Activated CD8-positive, alpha-beta memory T cell treated with anti-CD3 and anti-CD28 coated beads, Interleukin-2, amount 10 ng/mL, durations not matched to agents 7 days and 5 days (primary cell): ENCODE results near the gene CCND3. TPM values are rescaled to one million over a fixed set of nuclear protein-coding genes. Genes with fewer than 3 reads are reported as not detected.

ENCODE experiments used
- ATAC-seq: fragments of 150-1000 bp; cut with Tn5 transposase; one replicate; pipeline ENCODE4 v1.10.0; 2021; ENCODE audit warnings: moderate library complexity
- CTCF ChIA-PET: fragments of 350-600 bp; sonication (Branson Sonifier 250); formaldehyde crosslinking; loops from one replicate; lab custom pipeline; 2021; ENCODE audit warnings: antibody characterized with exemption; lab: Charles Lee
- DNase-seq: peaks from one replicate; pipeline ENCODE4 v3.0.0-alpha.2; 2020
- H3K27ac Mint-ChIP-seq: one replicate; pipeline ENCODE4 v1.8.0; 2021; ENCODE audit warnings: mild to moderate bottlenecking, mixed read lengths
- H3K27me3 Mint-ChIP-seq: one replicate; pipeline ENCODE4 v1.8.0; 2021; ENCODE audit warnings: mixed read lengths
- H3K36me3 Mint-ChIP-seq: one replicate; pipeline ENCODE4 v1.8.0; 2021; ENCODE audit warnings: mild to moderate bottlenecking, mixed read lengths
- H3K4me1 Mint-ChIP-seq: one replicate; pipeline ENCODE4 v1.8.0; 2021; ENCODE audit warnings: mixed read lengths
- H3K4me3 Mint-ChIP-seq: one replicate; pipeline ENCODE4 v1.8.0; 2021; ENCODE audit warnings: mild to moderate bottlenecking, moderate library complexity, mixed read lengths
- H3K9me3 Mint-ChIP-seq: one replicate; pipeline ENCODE4 v1.8.0; 2022; ENCODE audit warnings: low read depth, mixed read lengths
- total RNA-seq, 2 experiments: library from RNA; stranded (reverse); gene quantifications; one replicate each; pipeline ENCODE4 v1.2.3, GENCODE V29; 2021

CCND3 gene
- total RNA-seq, 2 experiments from 2014 or later: 333 to 502 TPM

DNA sequence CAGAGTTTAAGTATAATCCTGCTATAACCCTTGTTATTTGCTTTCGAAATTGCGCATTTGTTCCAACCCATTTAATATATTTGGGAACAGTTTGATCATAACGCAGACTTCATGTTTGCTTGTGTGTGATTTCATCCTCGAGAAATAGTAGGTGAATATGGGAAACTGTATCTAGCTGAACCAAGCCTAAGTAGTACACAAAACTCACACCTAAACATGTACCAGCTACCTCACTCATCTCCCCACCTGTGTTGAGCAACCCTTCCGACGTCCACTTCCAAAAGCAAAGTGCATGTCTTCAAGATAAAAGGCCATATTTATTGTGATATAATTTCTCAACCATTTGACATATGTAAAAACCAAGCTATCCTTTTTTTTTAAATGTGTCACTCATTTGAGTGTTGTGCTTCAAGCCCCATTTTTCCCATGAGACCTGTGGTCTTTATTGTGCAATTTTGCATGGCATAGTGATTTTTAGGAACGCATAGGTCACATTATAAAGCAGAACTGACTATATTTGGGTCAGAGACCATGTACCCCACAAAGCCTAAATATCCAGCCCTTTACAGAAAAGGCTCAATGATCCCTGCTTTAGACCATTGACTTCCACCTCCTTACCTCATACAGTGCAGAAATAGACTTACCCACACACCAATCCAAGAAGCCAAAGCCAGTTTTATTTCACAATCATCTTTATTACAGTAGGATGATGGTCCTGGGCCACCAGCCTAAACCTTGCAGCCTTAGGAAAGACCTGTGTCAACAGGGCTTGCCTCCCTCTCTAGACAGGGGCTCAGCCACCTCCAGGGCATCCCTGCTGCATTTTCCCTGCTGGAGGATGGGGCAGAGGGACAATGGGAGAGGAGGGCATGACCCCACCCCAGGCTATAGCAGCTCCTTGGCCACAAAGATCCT lies 7.1 kb downstream of the CCND3 start:
- DNase-seq (no peak), ATAC-seq (no peak)
- peak overlapping the region; percentile 86 for H3K27ac Mint-ChIP-seq
- H3K4me1 Mint-ChIP-seq: peaks cover 60% of the 10 kb centered on the region
- H3K27me3 Mint-ChIP-seq: no peaks in the 10 kb centered on the region
- no peaks in the 10 kb centered on the region for H3K9me3 Mint-ChIP-seq
- H3K36me3 Mint-ChIP-seq: peaks cover 69% of the 10 kb centered on the region
- CTCF ChIA-PET: interaction anchor here (1.5 to 19.6 kb wide), 6 partner anchors 12 to 170 kb away, joined by 5 to 420 read pairs (median 8); partner anchors contain the start of genes BYSL, MED20, TAF8 and TOMM6
- peak overlapping the region; percentile 1 for H3K4me3 Mint-ChIP-seq

DNA sequence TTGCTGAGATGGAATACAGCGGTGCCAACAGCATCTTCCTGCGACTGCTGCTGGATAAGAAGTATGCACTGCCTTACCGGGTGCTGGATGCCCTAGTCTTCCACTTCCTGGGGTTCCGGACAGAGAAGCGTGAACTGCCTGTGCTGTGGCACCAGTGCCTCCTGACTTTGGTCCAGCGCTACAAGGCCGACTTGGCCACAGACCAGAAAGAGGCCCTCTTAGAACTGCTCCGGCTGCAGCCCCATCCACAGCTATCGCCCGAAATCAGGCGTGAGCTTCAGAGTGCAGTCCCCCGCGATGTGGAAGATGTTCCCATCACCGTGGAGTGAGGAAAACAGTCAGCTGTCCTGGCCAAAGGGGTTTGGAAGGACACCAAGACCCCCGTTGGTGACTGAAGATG lies 9.2 kb downstream of the CCND3 start:
- H3K4me3 Mint-ChIP-seq: no peak overlapping the region
- H3K27ac Mint-ChIP-seq: peak overlapping the region; percentile 77

DNA sequence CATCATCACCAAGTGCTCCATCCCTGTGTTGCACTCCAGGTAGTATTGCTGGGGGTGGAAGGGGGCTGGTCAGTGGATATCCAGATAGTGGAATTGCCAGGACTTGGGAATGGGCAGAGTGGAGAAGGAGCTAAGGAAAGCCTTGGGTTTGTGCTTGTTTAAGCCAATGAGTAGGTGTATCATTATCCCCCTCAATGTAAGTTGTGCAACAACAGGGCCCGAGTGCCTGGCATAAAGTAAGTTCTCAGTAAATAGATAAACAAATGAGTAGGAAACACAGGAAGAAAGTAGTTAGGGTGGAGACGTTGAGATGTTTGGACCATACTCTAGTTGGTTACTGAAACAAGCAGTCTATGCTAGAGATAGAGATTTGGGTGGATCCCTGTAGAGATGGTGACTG lies 9.8 kb downstream of the CCND3 start:
- ATAC-seq (no peak), DNase-seq (no peak)
- H3K9me3 Mint-ChIP-seq: no peaks in the 10 kb centered on the region
- no peaks in the 10 kb centered on the region for H3K27me3 Mint-ChIP-seq
- H3K36me3 Mint-ChIP-seq: peaks cover 61% of the 10 kb centered on the region
- H3K4me3 Mint-ChIP-seq: no peak overlapping the region
- H3K4me1 Mint-ChIP-seq: peaks cover 45% of the 10 kb centered on the region
- H3K27ac Mint-ChIP-seq: peak overlapping the region; percentile 25
- CTCF ChIA-PET: interaction anchor here (1.3 to 19.6 kb wide), 4 partner anchors 8 to 145 kb away, joined by 3 to 420 read pairs (median 93); partner anchors contain the start of genes BYSL, MED20, TAF8 and TOMM6

More for the DNA sequence above, 9.2 kb downstream of the CCND3 start:
- Mint-ChIP-seq H3K36me3 (peaks cover 62% of the 10 kb centered on the region), H3K4me1 (peaks cover 48% of the 10 kb centered on the region), H3K9me3 (no peaks in the 10 kb centered on the region), H3K27me3 (no peaks in the 10 kb centered on the region)
- ATAC-seq (no peak), DNase-seq (no peak)
- CTCF ChIA-PET: interaction anchor here (1.2 to 19.6 kb wide), 4 partner anchors 9 to 145 kb away, joined by 4 to 420 read pairs (median 92); partner anchors contain the start of genes BYSL, MED20, TAF8 and TOMM6

DNA sequence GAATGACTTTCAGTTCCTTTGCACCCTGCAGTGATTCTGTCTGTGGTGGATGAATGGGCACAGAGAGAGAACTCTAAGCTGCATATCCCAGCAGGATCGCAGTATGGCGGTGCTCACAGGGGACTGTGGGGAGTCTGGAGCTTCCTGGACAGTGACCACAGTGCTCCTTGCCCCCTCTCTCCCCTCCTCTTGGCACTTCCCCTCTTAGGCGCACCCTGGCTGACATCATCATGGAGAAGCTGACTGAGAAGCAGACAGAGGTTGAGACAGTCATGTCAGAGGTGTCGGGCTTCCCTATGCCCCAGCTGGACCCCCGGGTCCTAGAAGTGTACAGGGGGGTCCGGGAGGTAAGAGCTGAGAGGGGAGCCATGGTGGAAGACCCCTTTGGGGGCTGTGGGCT lies 11.7 kb downstream of the CCND3 start:
- Mint-ChIP-seq H3K9me3 (no peaks in the 10 kb centered on the region), H3K4me1 (peaks cover 33% of the 10 kb centered on the region), H3K27ac (peak overlapping the region; percentile 32), H3K36me3 (peaks cover 51% of the 10 kb centered on the region), H3K4me3 (no peak overlapping the region), H3K27me3 (no peaks in the 10 kb centered on the region)
- DNase-seq (no peak), ATAC-seq (no peak)
- CTCF ChIA-PET: interaction anchor here (0.7 to 19.6 kb wide), 5 partner anchors 9 to 143 kb away, joined by 3 to 420 read pairs (median 5); partner anchors contain the start of genes BYSL, MED20, TAF8 and TOMM6

DNA sequence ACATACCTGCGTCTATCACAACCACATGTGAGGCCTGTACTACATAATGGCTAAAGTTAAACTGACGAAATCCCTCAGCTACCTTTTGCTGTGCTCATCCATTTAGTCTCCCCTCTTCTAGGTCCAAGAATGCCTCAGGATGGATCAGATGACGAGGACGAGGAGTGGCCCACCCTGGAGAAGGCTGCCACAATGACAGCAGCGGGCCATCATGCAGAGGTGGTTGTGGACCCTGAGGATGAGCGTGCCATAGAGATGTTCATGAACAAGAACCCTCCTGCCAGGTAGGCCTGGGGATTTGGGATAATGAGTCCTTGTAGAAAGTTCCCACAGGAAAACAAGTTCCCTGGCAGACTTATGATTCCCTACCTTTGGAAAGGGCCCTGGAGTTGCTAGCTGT lies 14.4 kb downstream of the CCND3 start:
- H3K27me3 Mint-ChIP-seq: no peaks in the 10 kb centered on the region
- CTCF ChIA-PET: interaction anchor here (0.8 to 19.6 kb wide), 5 partner anchors 9 to 139 kb away, joined by 3 to 420 read pairs (median 3); partner anchors contain the start of genes TAF8 and TOMM6
- peak overlapping the region; percentile 70 for H3K27ac Mint-ChIP-seq
- no peaks in the 10 kb centered on the region for H3K9me3 Mint-ChIP-seq
- DNase-seq (no peak), ATAC-seq (no peak)
- peaks cover 43% of the 10 kb centered on the region for H3K4me1 Mint-ChIP-seq
- H3K4me3 Mint-ChIP-seq: no peak overlapping the region
- H3K36me3 Mint-ChIP-seq: peaks cover 53% of the 10 kb centered on the region

DNA sequence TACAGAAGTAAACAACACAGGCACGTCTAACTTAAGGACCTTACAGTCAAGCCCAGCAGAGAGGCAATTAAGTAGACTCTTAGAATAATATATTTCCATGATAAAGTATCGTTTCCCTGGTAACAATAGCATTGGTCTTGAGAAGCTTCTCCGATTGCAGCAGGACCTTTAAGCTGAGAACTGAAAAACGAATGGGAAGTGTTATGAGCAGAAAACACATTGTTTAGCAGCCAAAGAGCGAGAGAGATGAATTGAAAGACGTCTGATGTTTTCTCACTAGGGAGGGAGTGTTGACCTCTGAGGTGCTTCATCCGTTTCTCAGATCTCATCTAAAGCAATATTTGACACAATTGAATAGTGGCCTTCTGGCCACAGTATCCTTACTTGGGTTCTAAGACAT lies 19.5 kb downstream of the CCND3 start:
- H3K4me1 Mint-ChIP-seq: peaks cover 55% of the 10 kb centered on the region
- H3K36me3 Mint-ChIP-seq: peaks cover 27% of the 10 kb centered on the region
- peak overlapping the region; percentile 88 for H3K4me3 Mint-ChIP-seq
- no peaks in the 10 kb centered on the region for H3K9me3 Mint-ChIP-seq
- H3K27ac Mint-ChIP-seq: peak overlapping the region; percentile 98
- CTCF ChIA-PET: interaction anchor here (1.3 to 6.1 kb wide), 12 partner anchors 9 to 140 kb away, joined by 3 to 184 read pairs (median 6); partner anchors contain the start of genes CCND3, TAF8, TOMM6 and USP49
- H3K27me3 Mint-ChIP-seq: no peaks in the 10 kb centered on the region
- DNase-seq: no peak
- no peak for ATAC-seq

DNA sequence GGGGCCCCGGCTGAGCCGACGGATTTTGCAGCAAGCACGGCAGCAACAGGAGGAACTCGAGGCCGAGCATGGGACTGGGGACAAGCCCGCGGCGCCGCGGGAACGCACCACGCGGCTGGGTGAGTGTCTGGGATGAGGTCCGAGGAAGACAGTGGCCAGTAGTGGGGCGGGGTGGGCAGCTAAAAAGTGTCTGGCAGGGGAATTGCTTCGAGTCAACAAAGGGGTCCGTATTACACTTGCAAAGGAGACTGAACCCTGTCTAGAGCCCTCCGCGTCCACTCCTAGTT lies 20.0 kb downstream of the CCND3 start:
- CTCF ChIA-PET: interaction anchor here (0.9 to 6.1 kb wide), 23 partner anchors 9 to 1008 kb away, joined by 3 to 184 read pairs (median 5); partner anchors contain the start of genes CCND3, CNPY3, TAF8 and TOMM6
- ATAC-seq: peak; percentile 21
- Mint-ChIP-seq H3K9me3 (no peaks in the 10 kb centered on the region), H3K27ac (peak overlapping the region; percentile 98), H3K4me3 (peak overlapping the region; percentile 88), H3K27me3 (no peaks in the 10 kb centered on the region), H3K4me1 (peaks cover 55% of the 10 kb centered on the region), H3K36me3 (peaks cover 27% of the 10 kb centered on the region)
- no peak for DNase-seq

DNA sequence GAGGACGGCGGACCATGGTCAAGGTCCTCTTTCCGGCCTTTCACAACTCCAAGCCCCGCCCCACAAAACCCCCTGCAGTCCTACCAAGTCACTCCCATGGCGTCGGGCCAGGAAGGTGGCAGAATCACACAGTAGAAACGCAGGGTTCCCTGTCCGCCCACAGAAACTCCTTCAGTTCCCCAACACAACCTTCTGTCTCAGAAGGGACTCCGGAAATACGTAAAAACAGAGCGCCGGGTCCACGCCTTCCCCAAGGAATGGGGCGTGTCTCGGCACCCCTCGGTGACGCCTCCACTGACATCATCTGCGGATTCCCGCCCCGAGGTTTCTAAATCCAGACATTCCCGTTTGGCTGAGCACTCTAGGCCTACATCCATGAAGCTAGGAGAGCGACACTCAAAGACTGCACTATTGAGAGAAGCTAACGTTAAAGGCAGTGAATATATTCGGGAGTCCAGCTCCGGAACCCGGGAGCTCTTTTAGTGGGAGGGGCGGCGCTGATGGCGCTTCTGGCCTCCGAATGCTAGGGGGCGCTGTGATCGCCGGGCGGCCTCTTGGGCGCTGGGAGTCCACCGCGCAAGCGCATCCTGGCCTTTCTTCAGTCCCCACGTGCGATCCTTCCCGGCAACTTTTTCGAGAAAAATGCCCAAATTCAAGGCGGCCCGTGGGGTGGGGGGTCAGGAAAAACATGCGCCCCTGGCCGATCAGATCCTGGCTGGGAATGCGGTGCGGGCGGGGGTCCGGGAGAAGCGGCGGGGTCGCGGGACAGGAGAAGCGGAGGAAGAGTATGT lies 20.5 kb downstream of the CCND3 start, which contains the start of the genes BYSL and MED20:
Gene BYSL, plus strand, starts transcription at position 579 of the 791 bp plus-strand sequence. Its CDS starts 64 bp downstream, at position 643.
Gene MED20, minus strand, starts transcription at position 219 of the 791 bp plus-strand sequence. Its CDS starts 121 bp downstream, at position 98.
- H3K4me1 Mint-ChIP-seq: peaks cover 57% of the 10 kb centered on the region
- peak; percentile 91 for ATAC-seq
- no peaks in the 10 kb centered on the region for H3K9me3 Mint-ChIP-seq
- peaks cover 29% of the 10 kb centered on the region for H3K36me3 Mint-ChIP-seq
- peak; percentile 96 for DNase-seq
- peak within 1 kb of the TSS; percentile 88 for H3K4me3 Mint-ChIP-seq
- H3K27me3 Mint-ChIP-seq: no peaks in the 10 kb centered on the region
- CTCF ChIA-PET: interaction anchor here (0.6 to 6.1 kb wide), 37 partner anchors 8 to 1008 kb away, joined by 3 to 184 read pairs (median 4); partner anchors contain the start of genes CCND3, CNPY3, PRICKLE4 and TAF8
- peak within 1 kb of the TSS; percentile 98 for H3K27ac Mint-ChIP-seq

DNA sequence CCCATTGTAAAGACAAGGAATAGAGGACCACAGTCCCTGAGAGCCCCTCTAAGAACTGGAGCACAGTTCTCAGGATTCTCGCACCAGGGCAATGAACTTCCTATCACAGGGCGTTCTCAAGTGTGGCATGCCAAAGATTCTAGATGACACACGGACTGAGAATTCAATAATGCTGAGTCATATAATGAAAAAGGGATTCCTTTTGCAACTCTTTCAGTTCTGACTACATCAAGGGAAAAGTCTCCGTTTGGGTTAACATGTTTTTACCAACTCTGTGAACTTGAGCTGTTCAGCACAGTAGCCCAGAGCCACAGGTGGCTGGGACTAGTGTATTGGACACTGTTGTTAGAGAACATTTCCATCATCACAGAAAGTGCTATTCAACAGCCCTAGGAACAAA lies 24.1 kb downstream of the CCND3 start:
- Mint-ChIP-seq H3K36me3 (peaks cover 31% of the 10 kb centered on the region), H3K9me3 (no peaks in the 10 kb centered on the region), H3K27ac (peak overlapping the region; percentile 68), H3K4me3 (no peak overlapping the region), H3K27me3 (no peaks in the 10 kb centered on the region), H3K4me1 (peaks cover 46% of the 10 kb centered on the region)
- ATAC-seq (no peak), DNase-seq (no peak)
- CTCF ChIA-PET: interaction anchor here (2.2 kb wide), 1 partner anchor 130 kb away, joined by 6 read pairs; the partner anchor contains the start of gene TOMM6

DNA sequence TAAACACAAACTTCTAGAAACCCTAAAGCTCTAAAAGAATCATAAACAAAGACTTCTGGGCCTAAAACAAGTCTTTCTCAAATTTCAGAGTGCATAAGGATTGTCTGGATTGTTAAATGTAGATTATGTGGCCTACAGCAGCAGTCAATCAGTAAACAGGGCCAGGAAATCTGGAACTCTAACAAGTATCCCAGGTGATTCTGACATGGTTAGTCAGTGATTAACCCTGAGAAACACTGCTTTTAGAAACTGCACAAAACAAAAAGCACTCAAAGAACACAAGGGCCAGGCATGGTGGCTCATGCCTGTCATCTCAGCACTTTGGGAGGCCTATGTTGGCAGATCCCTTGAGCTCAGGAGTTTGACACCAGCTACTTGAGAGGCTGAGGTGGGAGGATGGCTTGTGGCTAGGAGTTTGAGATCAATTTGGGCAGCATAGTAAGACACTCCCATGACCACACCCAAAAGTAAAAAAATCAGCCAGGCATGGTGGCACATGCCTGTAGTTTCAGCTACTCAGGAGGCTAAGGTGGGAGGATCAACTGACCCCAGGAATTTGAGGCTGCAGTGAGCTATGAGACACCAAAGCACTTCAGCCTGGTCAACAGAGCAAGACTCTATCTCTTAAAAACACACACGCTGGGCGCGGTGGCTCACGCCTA lies 26.6 kb downstream of the CCND3 start:
- no peak for ATAC-seq
- CTCF ChIA-PET: interaction anchor here (0.8 to 2.2 kb wide), 5 partner anchors 10 to 130 kb away, joined by 3 to 12 read pairs (median 3); partner anchors contain the start of gene CCND3
- no peak overlapping the region for H3K4me3 Mint-ChIP-seq
- H3K9me3 Mint-ChIP-seq: no peaks in the 10 kb centered on the region
- peaks cover 28% of the 10 kb centered on the region for H3K36me3 Mint-ChIP-seq
- H3K27ac Mint-ChIP-seq: peak overlapping the region; percentile 43
- no peak for DNase-seq
- H3K27me3 Mint-ChIP-seq: no peaks in the 10 kb centered on the region
- peaks cover 38% of the 10 kb centered on the region for H3K4me1 Mint-ChIP-seq

DNA sequence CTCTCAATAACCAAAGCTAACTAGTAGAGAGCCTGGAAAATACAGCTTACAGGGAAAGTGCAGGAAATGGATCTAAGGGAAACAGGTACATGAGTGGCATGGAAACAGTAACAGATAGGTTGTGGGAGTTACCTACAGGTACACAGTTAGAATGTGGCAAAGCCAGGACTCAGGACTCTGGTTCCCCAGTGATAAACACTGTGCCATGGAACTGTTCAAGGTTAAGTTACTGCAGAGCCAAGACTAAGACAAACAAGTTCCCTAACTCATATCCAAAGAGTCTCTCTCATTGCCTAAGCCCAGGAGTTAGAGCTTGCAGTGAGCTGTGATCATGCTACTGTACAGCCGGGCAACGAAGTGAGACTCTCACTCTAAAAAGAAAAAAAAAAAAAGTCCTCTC lies 27.3 kb downstream of the CCND3 start:
- H3K27ac Mint-ChIP-seq: no peak overlapping the region
- peaks cover 28% of the 10 kb centered on the region for H3K36me3 Mint-ChIP-seq
- no peak for ATAC-seq
- no peak overlapping the region for H3K4me3 Mint-ChIP-seq
- DNase-seq: no peak
- no peaks in the 10 kb centered on the region for H3K9me3 Mint-ChIP-seq
- peaks cover 34% of the 10 kb centered on the region for H3K4me1 Mint-ChIP-seq
- no peaks in the 10 kb centered on the region for H3K27me3 Mint-ChIP-seq
- CTCF ChIA-PET: interaction anchor here (1.4 to 2.1 kb wide), 2 partner anchors 123 to 130 kb away, joined by 3 to 12 read pairs; no protein-coding TSS in a partner anchor

DNA sequence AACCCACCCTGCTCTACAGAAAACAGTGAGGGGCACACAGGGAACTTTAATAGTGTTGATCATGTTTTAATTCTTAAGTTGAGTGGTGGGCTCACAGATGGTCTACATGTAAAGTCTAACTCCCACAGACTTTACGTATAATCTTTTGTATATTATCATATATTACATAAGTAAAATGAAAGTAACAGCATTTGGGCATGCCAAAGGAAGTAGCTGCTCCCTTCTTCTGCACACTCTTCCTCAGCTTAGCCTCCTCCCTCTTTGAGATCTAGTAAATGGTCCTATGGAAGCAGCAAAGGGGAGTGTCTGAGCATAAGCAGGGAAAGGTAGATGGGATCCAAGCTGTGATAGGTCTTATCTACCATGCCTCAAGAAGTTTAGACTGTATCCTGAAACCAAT lies 31.9 kb downstream of the CCND3 start:
- Mint-ChIP-seq H3K36me3 (peaks cover 26% of the 10 kb centered on the region), H3K27me3 (no peaks in the 10 kb centered on the region), H3K9me3 (no peaks in the 10 kb centered on the region), H3K4me1 (peaks cover 23% of the 10 kb centered on the region), H3K4me3 (no peak overlapping the region), H3K27ac (peak overlapping the region; percentile 18)
- DNase-seq (no peak), ATAC-seq (no peak)
- CTCF ChIA-PET: interaction anchor here (1.6 to 2.0 kb wide), 3 partner anchors 11 to 134 kb away, joined by 3 to 11 read pairs (median 8); partner anchors contain the start of genes BYSL and MED20
